Measurements from ENCODE around the gene GPNMB.
"Not testable (repeated sequence)": the region's sequence is repeated elsewhere in the genome, so short reads cannot be mapped to it uniquely, and the experiment has no call there.

GPNMB gene

DNA sequence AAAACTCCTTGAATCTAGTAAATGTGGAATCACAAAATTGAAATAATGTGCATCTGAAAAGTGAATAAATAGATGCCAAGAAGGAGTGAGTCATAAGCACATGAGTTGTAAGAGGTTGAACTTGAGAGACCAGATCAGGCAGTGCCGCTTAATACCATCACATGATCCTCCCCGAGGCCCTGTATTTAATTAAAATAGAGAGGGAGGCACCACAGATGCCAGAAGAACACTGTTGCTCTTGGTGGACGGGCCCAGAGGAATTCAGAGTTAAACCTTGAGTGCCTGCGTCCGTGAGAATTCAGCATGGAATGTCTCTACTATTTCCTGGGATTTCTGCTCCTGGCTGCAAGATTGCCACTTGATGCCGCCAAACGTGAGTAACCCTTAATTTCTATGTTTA is at the start of gene GPNMB:
Gene GPNMB (plus strand): TSS at position 221 of the 400 bp plus-strand sequence. CDS start 83 bp downstream, at position 304.
- H3K36me3 ChIP-seq (ENCODE audit: control insufficient read depth in 2 of 2, insufficient read depth in 1 of 2, low read length in 2 of 2), result no peaks in the 10 kb centered on the region
- no peak within 1 kb of the TSS for H3K4me3 ChIP-seq (ENCODE audit: low read depth, low read length)
- ChIA-PET CTCF (no interaction called here), POLR2A (no interaction called here)
- no peaks in the 10 kb centered on the region for H3K9me3 ChIP-seq (ENCODE audit: control insufficient read depth, insufficient read depth, low read depth, low read length)
- H3K27ac ChIP-seq (ENCODE audit: extremely low read depth, low read depth, low read length), result no peak within 1 kb of the TSS
- no peak for TF ChIP-seq EGR2 (tag by site-specific recombination; IDR thresholded peaks at IDR 0.05; ENCODE audit: low read depth)
- 0 out of 2 replicates have a peak, but pooled peaks have one; percentile 3 for TF ChIP-seq ZNF335 (tag by site-specific recombination; conservative IDR thresholded peaks at IDR 0.05)
- TF ChIP-seq WT1 (tag by site-specific recombination; IDR thresholded peaks at IDR 0.05), result peak; percentile 62; the same call in 1 of the 2 replicates
- peak; percentile 43 for TF ChIP-seq SCRT2 (tag by site-specific recombination; IDR thresholded peaks at IDR 0.05)
- TF ChIP-seq ZNF776 (tag by site-specific recombination; IDR thresholded peaks at IDR 0.05; ENCODE audit: borderline replicate concordance), result no peak
- no peaks in the 10 kb centered on the region; the same call in 1 of the 2 replicates for H3K4me1 ChIP-seq (ENCODE audit: control insufficient read depth, insufficient read depth, low read length)

DNA sequence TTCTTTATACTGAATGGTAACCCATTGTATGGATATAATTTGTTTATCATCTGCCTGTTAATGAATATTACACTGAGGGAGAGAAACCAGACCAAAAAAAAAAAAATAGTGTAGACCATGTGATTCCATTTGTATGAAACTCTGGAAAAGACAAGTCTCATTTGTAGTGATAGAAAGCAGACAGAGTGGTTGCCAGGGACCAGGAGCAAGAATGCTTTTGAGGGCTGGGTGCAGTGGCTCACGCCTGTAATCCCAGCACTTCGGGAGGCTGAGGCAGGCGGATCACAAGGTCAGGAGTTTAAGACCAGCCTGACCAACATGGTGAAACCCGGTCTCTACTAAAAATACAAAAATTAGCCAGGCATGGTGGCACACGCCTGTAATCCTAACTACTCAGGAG is 48.8 kb upstream of the GPNMB start:
- POLR2A ChIA-PET; H3K27ac ChIP-seq (ENCODE audit: extremely low read depth, low read depth, low read length); H3K9me3 ChIP-seq (ENCODE audit: control insufficient read depth, insufficient read depth, low read depth, low read length); H3K4me1 ChIP-seq (ENCODE audit: control insufficient read depth, insufficient read depth, low read length); H3K4me3 ChIP-seq (ENCODE audit: low read depth, low read length): not testable (repeated sequence)
- CTCF ChIA-PET, result interaction anchor here (0.6 kb wide), 1 partner anchor 526 kb away, joined by 3 read pairs; no protein-coding TSS in a partner anchor
- peaks cover 32 to 56% of the 10 kb centered on the region in 2 experiments for H3K36me3 ChIP-seq (ENCODE audit: control insufficient read depth in 2 of 2, insufficient read depth in 1 of 2, low read length in 2 of 2)

DNA sequence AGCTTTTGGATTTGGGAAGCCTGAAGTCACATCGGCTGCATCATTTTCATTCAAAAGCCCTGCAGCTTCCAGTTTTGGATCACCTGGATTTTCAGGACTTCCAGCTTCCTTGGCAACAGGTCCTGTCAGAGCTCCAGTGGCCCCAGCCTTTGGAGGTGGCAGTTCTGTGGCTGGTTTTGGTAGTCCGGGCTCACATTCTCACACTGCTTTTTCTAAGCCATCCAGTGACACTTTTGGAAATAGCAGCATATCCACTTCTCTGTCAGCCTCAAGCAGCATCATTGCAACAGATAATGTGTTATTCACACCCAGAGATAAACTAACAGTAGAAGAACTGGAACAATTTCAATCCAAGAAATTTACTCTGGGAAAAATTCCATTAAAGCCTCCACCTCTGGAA is 46.2 kb upstream of the GPNMB start:
- H3K27ac ChIP-seq (ENCODE audit: extremely low read depth, low read depth, low read length), result no peak overlapping the region
- POLR2A ChIA-PET, result no interaction called here
- H3K4me1 ChIP-seq (ENCODE audit: control insufficient read depth, insufficient read depth, low read length), result no peaks in the 10 kb centered on the region
- TF ChIP-seq ZNF514 (tag by site-specific recombination; IDR thresholded peaks at IDR 0.05) (no peak), ZNF157 (tag by site-specific recombination; IDR thresholded peaks at IDR 0.05) (no peak), ZNF202 (tag by site-specific recombination; IDR thresholded peaks at IDR 0.05; ENCODE audit: borderline replicate concordance) (no peak), ZNF473 (tag by site-specific recombination; IDR thresholded peaks at IDR 0.05) (no peak), FEZF1 (tag by site-specific recombination; IDR thresholded peaks at IDR 0.05) (no peak), MEIS1 (CRISPR knock-in tag; IDR thresholded peaks at IDR 0.05; ENCODE audit: borderline replicate concordance) (no peak), ZNF530 (tag by site-specific recombination; IDR thresholded peaks at IDR 0.05; ENCODE audit: low read depth) (no peak), ZNF248 (tag by site-specific recombination; IDR thresholded peaks at IDR 0.05) (no peak), ZNF529 (tag by site-specific recombination; IDR thresholded peaks at IDR 0.05; ENCODE audit: insufficient replicate concordance) (no peak)
- TF ChIP-seq, protein P1, sequence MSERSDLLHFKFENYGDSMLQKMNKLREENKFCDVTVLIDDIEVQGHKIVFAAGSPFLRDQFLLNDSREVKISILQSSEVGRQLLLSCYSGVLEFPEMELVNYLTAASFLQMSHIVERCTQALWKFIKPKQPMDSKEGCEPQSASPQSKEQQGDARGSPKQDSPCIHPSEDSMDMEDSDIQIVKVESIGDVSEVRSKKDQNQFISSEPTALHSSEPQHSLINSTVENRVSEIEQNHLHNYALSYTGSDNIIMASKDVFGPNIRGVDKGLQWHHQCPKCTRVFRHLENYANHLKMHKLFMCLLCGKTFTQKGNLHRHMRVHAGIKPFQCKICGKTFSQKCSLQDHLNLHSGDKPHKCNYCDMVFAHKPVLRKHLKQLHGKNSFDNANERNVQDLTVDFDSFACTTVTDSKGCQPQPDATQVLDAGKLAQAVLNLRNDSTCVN (tag by site-specific recombination; optimal IDR thresholded peaks at IDR 0.05), result no peak
- TF ChIP-seq, protein P2, sequence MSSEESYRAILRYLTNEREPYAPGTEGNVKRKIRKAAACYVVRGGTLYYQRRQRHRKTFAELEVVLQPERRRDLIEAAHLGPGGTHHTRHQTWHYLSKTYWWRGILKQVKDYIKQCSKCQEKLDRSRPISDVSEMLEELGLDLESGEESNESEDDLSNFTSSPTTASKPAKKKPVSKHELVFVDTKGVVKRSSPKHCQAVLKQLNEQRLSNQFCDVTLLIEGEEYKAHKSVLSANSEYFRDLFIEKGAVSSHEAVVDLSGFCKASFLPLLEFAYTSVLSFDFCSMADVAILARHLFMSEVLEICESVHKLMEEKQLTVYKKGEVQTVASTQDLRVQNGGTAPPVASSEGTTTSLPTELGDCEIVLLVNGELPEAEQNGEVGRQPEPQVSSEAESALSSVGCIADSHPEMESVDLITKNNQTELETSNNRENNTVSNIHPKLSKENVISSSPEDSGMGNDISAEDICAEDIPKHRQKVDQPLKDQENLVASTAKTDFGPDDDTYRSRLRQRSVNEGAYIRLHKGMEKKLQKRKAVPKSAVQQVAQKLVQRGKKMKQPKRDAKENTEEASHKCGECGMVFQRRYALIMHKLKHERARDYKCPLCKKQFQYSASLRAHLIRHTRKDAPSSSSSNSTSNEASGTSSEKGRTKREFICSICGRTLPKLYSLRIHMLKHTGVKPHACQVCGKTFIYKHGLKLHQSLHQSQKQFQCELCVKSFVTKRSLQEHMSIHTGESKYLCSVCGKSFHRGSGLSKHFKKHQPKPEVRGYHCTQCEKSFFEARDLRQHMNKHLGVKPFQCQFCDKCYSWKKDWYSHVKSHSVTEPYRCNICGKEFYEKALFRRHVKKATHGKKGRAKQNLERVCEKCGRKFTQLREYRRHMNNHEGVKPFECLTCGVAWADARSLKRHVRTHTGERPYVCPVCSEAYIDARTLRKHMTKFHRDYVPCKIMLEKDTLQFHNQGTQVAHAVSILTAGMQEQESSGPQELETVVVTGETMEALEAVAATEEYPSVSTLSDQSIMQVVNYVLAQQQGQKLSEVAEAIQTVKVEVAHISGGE (tag by site-specific recombination; conservative IDR thresholded peaks at IDR 0.05; ENCODE audit: low read depth), result no peak
- H3K9me3 ChIP-seq (ENCODE audit: control insufficient read depth, insufficient read depth, low read depth, low read length), result no peaks in the 10 kb centered on the region
- peaks cover 23 to 45% of the 10 kb centered on the region in 2 experiments for H3K36me3 ChIP-seq (ENCODE audit: control insufficient read depth in 2 of 2, insufficient read depth in 1 of 2, low read length in 2 of 2)
- CTCF ChIA-PET, result no interaction called here
- no peak overlapping the region for H3K4me3 ChIP-seq (ENCODE audit: low read depth, low read length)

Data from HEK293 (cell line).